Activated CD4-positive, alpha-beta T cell treated with anti-CD3 and anti-CD28 coated beads, Interleukin-2, Interleukin-4, amounts not matched to agents 100 ng/mL and 50 ng/mL, durations not matched to agents 16 hours and 8 hours (primary cell): ENCODE measurements around the gene PRPF40B.
"Not testable (repeated sequence)": the region's sequence is repeated elsewhere in the genome, so short reads cannot be mapped to it uniquely, and the experiment has no call there.

Experiments used
- DNase-seq: peaks from one replicate; pipeline ENCODE4 v3.0.0-alpha.2; 2020; ENCODE audit warnings: low spot score

Gene PRPF40B

GRCh38 chr12:49609059-49609874 is 14.1 kb upstream of the PRPF40B start:
- no peak for DNase-seq

GRCh38 chr12:49609875-49610154 is 13.5 kb upstream of the PRPF40B start:
- DNase-seq: no peak

- DNase-seq: not testable (repeated sequence)
Measured at GRCh38 chr12:49610785-49611184, 12.6 kb upstream of the PRPF40B start.

GRCh38 chr12:49612210-49612609 is 11.2 kb upstream of the PRPF40B start:
- no peak for DNase-seq

GRCh38 chr12:49615725-49616124 is 7.6 kb upstream of the PRPF40B start:
- DNase-seq: no peak

- no peak for DNase-seq
Measured at GRCh38 chr12:49616533-49617219, 6.7 kb upstream of the PRPF40B start.

GRCh38 chr12:49618576-49618975 is 4.8 kb upstream of the PRPF40B start:
- DNase-seq: no peak

- no peak for DNase-seq
Measured at GRCh38 chr12:49619286-49619685, 4.1 kb upstream of the PRPF40B start.

- no peak for DNase-seq
Measured at GRCh38 chr12:49621651-49622500, 1.5 kb upstream of the PRPF40B start.

- peak; percentile 89 for DNase-seq
Measured at GRCh38 chr12:49622501-49623141, 740 bp upstream of the PRPF40B start.

- DNase-seq: no peak
Measured at GRCh38 chr12:49624921-49625577, 1.7 kb downstream of the PRPF40B start.

GRCh38 chr12:49626169-49626835 is 2.9 kb downstream of the PRPF40B start:
- DNase-seq: peak; percentile 15

- DNase-seq: no peak
Measured at GRCh38 chr12:49626836-49627235, 3.5 kb downstream of the PRPF40B start.

GRCh38 chr12:49627752-49628360 is 4.5 kb downstream of the PRPF40B start:
- DNase-seq: no peak

- DNase-seq: no peak
Measured at GRCh38 chr12:49631336-49631907, 8.1 kb downstream of the PRPF40B start.

GRCh38 chr12:49632401-49632800 is 9.0 kb downstream of the PRPF40B start:
- DNase-seq: no peak

GRCh38 chr12:49632986-49633702 is 9.8 kb downstream of the PRPF40B start:
- DNase-seq: no peak

- no peak for DNase-seq
Measured at GRCh38 chr12:49633703-49634345, 10.5 kb downstream of the PRPF40B start.

- DNase-seq: no peak
Measured at GRCh38 chr12:49635036-49635435, 11.7 kb downstream of the PRPF40B start.
